GM19467 (cell line): ENCODE measurements around the gene ATP13A5.

Source experiments
- ATAC-seq: cut with Tn5 transposase; IDR thresholded peaks from one replicate; pipeline ENCODE4 v1.9.1; 2021; ENCODE audit warnings: mild to moderate bottlenecking, moderate library complexity; ENCODE audit not compliant: unreplicated experiment

Gene ATP13A5

GRCh38 chr3:193378706-193379105 is at the start of gene ATP13A5:
ATP13A5 (minus strand) TSS chr3:193378753; CDS start chr3:193378725, 28 bp downstream.
- ATAC-seq: no peak

DNA sequence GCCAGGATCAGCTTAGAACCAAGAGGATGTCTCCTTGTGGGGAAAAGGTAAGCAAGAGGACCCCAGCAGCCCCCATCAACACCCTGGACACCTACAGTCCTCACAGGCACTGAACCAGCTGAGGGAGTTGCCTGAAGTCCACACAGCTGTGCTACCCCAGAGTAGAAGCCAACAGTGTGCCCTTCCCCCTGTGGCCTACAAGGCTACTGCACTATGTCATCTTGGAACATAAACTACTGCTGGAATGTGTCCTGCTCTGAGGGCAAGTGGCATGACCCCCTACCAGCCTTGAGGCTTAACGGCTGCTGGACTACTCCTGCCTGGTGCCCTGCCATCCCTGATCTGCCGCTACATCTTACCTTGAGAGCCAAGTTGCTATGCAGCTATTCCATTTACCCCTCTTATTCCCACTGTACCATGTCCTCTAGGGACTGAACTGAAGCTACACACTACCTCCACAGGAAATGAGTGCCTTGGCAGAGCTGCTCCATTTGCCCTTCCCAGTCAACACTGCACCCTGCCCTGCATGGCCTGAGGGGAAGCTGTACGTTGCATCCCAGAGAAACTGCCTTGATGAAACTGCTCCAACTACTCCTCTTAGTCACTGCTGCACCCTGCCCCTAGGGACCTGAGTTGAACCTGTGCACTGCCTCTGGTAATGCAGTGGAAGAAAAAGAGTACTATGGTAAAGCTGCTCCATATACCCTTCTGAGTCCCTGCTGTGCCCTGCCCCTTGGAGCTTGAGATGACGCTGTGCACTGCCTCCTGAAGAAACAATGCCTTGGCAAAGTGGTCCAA is 40.2 kb upstream of the ATP13A5 start:
- no peak for ATAC-seq

DNA sequence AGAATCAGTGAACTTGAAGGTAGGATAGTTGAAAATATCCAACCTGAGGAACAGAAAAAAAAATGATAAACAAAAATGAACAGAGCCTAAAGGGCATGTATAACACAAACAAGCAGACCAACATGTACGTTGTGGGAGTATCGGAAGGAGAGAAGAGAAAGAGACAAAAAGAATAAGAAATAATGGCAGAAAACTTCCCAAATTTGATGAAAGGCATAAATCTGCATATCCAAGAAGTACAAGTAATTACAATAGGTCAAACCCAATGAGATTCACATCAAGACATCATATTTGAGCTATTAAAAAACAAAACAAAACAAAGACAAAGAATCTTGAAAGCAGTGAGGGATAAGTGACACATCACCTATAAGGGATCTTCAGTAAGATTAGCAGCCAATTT is 38.1 kb upstream of the ATP13A5 start:
- no peak for ATAC-seq

DNA sequence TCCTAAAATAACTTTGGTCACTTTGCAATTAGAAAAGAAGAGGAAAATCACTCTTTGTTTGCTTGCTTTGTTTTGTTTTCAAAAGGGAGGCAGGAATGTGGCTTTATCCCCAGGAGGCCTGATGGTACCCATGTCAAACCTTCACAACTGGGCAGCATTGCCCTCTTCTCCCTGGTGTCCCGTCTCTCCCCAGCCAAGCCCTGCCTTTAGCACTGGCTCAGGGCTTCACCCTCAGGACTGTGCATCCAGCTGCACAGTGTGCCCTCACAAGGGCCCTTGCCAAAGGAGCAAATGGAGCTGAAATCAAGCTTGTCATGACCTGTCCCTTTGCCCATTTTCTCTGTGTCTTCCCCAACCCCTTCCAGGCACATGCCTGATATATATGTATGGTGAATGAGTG is 29.1 kb upstream of the ATP13A5 start:
- ATAC-seq: no peak

DNA sequence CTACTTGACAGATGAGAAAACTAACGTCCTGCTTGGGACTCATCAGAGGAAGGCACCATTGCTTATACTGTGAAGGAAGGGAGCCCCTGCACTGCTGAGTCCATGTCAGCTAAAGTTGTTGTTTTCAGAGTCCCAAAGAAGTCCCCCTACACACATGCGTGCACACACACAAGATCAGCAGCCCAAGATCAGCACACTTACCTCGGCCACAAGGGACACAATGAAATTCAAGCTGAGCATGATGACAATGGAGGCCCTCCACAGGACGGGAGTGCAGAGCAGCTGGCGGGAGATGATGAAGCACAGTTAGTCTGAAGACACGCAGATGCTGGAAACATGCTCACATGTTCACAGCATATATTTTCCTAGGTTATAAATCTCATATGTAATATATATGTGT is 28.6 kb upstream of the ATP13A5 start:
- ATAC-seq: no peak

GRCh38 chr3:193403307-193403706 is 24.8 kb upstream of the ATP13A5 start:
- ATAC-seq: no peak

DNA sequence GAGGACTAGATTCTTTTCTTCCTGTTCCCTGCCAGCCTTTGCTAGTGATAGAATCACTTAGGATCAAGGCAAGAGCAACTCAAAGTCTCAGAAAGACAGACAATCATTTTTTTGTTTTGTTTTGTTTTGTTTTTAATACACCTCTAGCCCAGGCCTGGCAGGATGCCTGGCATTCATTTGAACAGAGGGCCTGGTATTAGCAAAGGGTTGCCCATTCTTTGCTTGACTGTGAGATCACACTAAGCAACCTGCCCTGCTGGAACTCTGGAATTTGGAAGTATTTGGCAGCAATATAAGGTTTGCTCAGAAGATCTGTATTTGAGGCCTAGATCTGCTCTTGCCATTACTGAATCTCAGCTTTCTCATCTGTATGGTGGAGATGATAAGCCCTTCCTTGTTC is 21.8 kb upstream of the ATP13A5 start:
- no peak for ATAC-seq

DNA sequence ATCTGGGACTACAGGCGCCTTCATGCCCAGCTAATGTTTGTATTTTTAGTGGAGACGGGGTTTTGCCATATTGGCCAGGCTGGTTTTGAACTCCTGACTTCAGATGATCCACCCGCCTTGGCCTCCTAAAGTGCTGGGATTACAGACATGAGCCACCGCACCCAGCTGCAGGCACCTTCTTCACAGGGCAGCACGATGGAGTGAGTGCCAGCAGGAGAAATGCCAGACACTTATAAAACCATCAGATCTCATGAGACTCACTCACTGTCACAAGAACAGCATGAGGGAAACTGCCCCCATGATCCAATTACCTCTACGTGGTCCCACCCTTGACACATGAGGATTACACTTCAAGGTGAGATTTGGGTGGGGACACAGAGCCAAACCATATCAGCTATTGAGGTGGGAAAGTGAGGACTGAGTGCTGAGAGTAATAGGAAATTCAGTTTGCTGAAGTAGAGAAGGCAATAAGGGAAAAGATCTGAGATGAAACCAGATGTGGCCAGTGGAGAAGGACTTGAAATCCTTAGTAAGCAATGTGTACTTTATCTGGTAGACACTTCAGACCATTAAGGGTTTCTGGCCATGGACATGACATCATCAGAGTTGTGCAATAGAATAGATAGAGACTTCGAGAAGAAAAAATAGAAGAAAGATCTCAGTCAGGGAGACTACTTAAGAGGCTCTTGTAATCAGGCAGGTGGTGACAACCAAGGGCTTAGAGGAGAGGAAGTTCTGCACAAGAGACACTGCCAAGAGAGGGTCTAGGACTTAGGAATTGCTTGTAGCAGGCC is 18.1 kb upstream of the ATP13A5 start:
- ATAC-seq: no peak

GRCh38 chr3:193391902-193392301 is 13.3 kb upstream of the ATP13A5 start:
- ATAC-seq: no peak

GRCh38 chr3:193389335-193389734 is 10.8 kb upstream of the ATP13A5 start:
- ATAC-seq: no peak

DNA sequence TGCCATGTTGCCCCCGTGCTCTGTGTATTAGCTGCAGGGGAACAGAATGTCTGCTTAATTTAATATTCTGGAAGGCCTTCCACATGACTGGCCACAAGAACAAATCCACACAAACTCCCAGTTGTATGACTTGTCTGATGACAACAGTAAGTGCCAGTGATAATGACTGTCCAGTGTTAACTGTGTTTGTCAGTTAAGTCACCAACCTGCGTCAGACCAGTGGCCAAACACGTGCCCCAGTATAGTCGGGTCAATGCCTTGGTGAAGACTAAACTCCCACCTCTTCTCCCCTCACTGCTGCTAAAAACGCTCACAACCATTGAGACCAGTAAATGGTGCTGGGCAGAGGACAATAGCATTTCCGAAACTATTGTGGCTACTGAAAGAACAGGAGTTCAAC is 9.8 kb upstream of the ATP13A5 start:
- ATAC-seq: no peak

GRCh38 chr3:193387596-193387995 is 9.0 kb upstream of the ATP13A5 start:
- no peak for ATAC-seq

DNA sequence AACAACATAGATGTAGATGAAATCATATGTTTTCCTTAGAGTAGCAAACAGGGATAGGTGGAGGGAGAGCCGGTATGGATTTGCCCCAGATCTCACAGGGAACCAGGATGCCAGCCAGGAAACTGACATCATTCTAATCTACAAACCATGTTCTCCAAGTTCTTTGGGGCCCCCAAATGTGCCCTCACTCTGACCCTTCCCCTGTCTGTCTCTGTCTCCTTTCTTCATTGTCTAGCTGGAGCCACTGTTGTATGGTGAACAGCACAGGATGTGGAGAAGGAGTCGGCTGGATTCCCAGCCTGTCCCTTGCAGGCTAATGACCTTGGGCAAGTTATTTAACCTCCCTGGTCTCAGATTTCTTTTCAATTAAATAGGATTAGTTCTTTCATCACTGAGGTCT is 962 bp downstream of the ATP13A5 start:
- no peak for ATAC-seq

- ATAC-seq: no peak
Measured at GRCh38 chr3:193375614-193376013, 2.9 kb downstream of the ATP13A5 start.

- no peak for ATAC-seq
Measured at GRCh38 chr3:193372783-193373182, 5.8 kb downstream of the ATP13A5 start.

GRCh38 chr3:193367868-193368267 is 10.7 kb downstream of the ATP13A5 start:
- ATAC-seq: no peak

DNA sequence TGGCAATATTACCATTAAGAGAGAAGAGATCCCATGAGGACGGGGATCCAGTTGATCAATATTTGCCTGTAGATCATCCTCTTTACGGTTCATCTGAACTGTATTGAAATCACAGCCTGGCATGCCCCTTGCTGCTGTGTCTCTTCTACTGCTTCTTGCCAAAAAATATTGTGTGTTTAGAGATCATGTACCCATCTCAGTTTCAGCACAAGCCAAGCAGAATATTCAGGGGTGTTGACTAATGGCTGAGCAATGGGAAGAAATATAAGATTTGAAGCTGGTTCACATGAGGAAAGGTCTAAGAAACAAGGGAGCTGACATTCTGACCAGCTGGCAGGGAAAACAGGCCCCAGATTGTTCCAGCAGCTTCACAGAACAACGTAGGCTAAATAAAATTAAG is 21.3 kb downstream of the ATP13A5 start:
- no peak for ATAC-seq

GRCh38 chr3:193354423-193354822 is 24.1 kb downstream of the ATP13A5 start:
- ATAC-seq: no peak

DNA sequence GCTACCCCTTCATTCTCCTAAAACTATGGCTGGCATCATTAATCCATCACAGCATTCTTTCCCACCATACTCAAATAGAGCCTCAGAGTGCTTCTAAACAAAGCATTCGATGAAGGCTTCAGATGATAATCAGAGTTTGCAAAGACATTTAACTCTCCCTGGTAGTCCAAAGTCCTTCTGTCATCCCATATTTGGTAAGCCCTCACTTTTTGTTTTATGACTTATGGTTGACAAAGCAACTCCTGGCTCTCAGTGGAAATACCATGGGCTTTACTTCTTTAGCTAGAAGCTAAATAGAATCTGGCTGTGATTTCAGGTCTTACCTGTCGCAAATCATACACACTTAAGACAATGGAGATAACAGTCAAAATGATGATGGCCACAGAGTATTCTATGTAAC is 27.8 kb downstream of the ATP13A5 start:
- no peak for ATAC-seq

- ATAC-seq: no peak
Measured at GRCh38 chr3:193348686-193349085, 29.9 kb downstream of the ATP13A5 start.

- no peak for ATAC-seq
Measured at GRCh38 chr3:193347521-193348501, 30.7 kb downstream of the ATP13A5 start.
